GM12878 (cell line): Measurements from ENCODE around the gene TAF6. TPM values are rescaled to one million over a fixed set of nuclear protein-coding genes. Genes with fewer than 3 reads are reported as not detected.

ENCODE experiments used
- CHD2 ChIP-seq: IDR thresholded peaks from 2 replicates; pipeline ENCODE4 v1.6.1; 2011; ENCODE audit warnings: low read depth, low read length, improper control_type of control experiment, borderline replicate concordance
- DPF2 ChIP-seq: fragments of 450-650 bp; IDR thresholded peaks from 2 replicates; pipeline ENCODE4 v1.6.1; 2017; ENCODE audit warnings: mild to moderate bottlenecking
- GATAD2B ChIP-seq: fragments of 450-650 bp; conservative IDR thresholded peaks from 2 replicates; pipeline ENCODE4 v1.6.1; 2017; ENCODE audit warnings: low read depth, mild to moderate bottlenecking, moderate library complexity
- HDGF ChIP-seq: fragments of 450-650 bp; IDR thresholded peaks from 2 replicates; pipeline ENCODE4 v1.6.1; 2016; ENCODE audit warnings: antibody characterized with exemption
- IKZF1 ChIP-seq: fragments of 450-650 bp; conservative IDR thresholded peaks from 2 replicates; pipeline ENCODE4 v1.6.1; 2017; ENCODE audit warnings: antibody characterized with exemption, mild to moderate bottlenecking
- JUND ChIP-seq: IDR thresholded peaks from 2 replicates; pipeline ENCODE4 v1.6.1; 2012; ENCODE audit warnings: low read depth, mild to moderate bottlenecking, low read length, improper control_type of control experiment, moderate library complexity
- MYC ChIP-seq: IDR thresholded peaks from 2 replicates; pipeline ENCODE4 v1.6.1; 2011; ENCODE audit warnings: mild to moderate bottlenecking, low read length, moderate library complexity, inconsistent platforms; ENCODE audit not compliant: insufficient read depth, insufficient replicate concordance, insufficient read length, severe bottlenecking
- NBN ChIP-seq: fragments of 450-650 bp; IDR thresholded peaks from 2 replicates; pipeline ENCODE4 v1.6.1; 2016
- NR2C2 ChIP-seq: IDR thresholded peaks from 2 replicates; pipeline ENCODE4 v1.6.1; 2011; ENCODE audit warnings: borderline replicate concordance, low read depth; ENCODE audit not compliant: control insufficient read depth, insufficient read length
- PAX5 ChIP-seq: IDR thresholded peaks from 2 replicates; pipeline ENCODE4 v1.6.1; 2011; ENCODE audit warnings: low read depth, low read length, borderline replicate concordance
- RUNX3 ChIP-seq: IDR thresholded peaks from 2 replicates; pipeline ENCODE4 v1.6.1; 2012; ENCODE audit warnings: low read length, inconsistent platforms
- SMARCA5 ChIP-seq: fragments of 450-650 bp; IDR thresholded peaks from 2 replicates; pipeline ENCODE4 v1.6.1; 2017; ENCODE audit warnings: mild to moderate bottlenecking
- SMC3 ChIP-seq: IDR thresholded peaks from 2 replicates; pipeline ENCODE4 v1.6.1; 2011; ENCODE audit warnings: low read length, improper control_type of control experiment, borderline replicate concordance
- SREBF1 ChIP-seq: IDR thresholded peaks from 2 replicates; pipeline ENCODE4 v1.6.1; 2012; ENCODE audit warnings: mild to moderate bottlenecking, low read length
- SREBF2 ChIP-seq: IDR thresholded peaks from 2 replicates; pipeline ENCODE4 v1.6.1; 2012; ENCODE audit warnings: mild to moderate bottlenecking, low read length
- STAT3 ChIP-seq: IDR thresholded peaks from 2 replicates; pipeline ENCODE4 v1.6.1; 2011; ENCODE audit warnings: low read depth, low read length, improper control_type of control experiment
- TAF1 ChIP-seq: IDR thresholded peaks from 2 replicates; pipeline ENCODE4 v1.6.1; 2011; ENCODE audit warnings: mild to moderate bottlenecking, low read depth, low read length, borderline replicate concordance
- WRNIP1 ChIP-seq: IDR thresholded peaks from 2 replicates; pipeline ENCODE4 v1.6.1; 2011; ENCODE audit warnings: low read depth, low read length, improper control_type of control experiment, borderline replicate concordance
- ZNF217 ChIP-seq: fragments of 450-650 bp; IDR thresholded peaks from 2 replicates; pipeline ENCODE4 v1.6.1; 2017; ENCODE audit warnings: antibody characterized with exemption, mild to moderate bottlenecking
- ZSCAN29 ChIP-seq: fragments of 450-650 bp; IDR thresholded peaks from 2 replicates; pipeline ENCODE4 v1.6.1; 2017; ENCODE audit warnings: mild to moderate bottlenecking, moderate library complexity
- polyA plus RNA-seq, 11 experiments: library from polyadenylated mRNA; depleted of rRNA in 4 of 11; unstranded in 6 of 11; stranded (reverse) in 5 of 11; fragments of >200 nt; fragmentation: Nextera tagmentation in 4 of 11; fragmentation: Illumina TruSeq in 1 of 11; extraction: Ambion mirVana in 4 of 11; extraction: Trizol in 1 of 11; gene quantifications; 1 replicate in 1 of 11; 2 replicates in 10 of 11; pipeline versions ENCODE4 v1.2.1 to v1.2.3, GENCODE V29; 2011 to 2016; ENCODE audit warnings: inconsistent platforms in 2 of 11, missing spikeins in 2 of 11, low read depth in 1 of 11
- total RNA-seq, 4 experiments: library from RNA; depleted of rRNA in 3 of 4; stranded (reverse); fragments of >200 nt in 3 of 4; fragmentation: Illumina TruSeq in 1 of 4; extraction: Trizol in 1 of 4; gene quantifications; 2 replicates each; pipeline versions ENCODE4 v1.2.1 to v1.2.3, GENCODE V29; 2013 to 2021
- TF ChIP-seq, protein P1 (sequence below): IDR thresholded peaks from 2 replicates; pipeline ENCODE4 v1.6.1; 2012; ENCODE audit warnings: mild to moderate bottlenecking, low read depth, low read length
- TF ChIP-seq, protein P2 (sequence below): IDR thresholded peaks from 2 replicates; pipeline ENCODE4 v1.6.1; 2012; ENCODE audit warnings: low read depth, low read length, improper control_type of control experiment
- TF ChIP-seq, protein P3 (sequence below): IDR thresholded peaks from 2 replicates; pipeline ENCODE4 v1.6.1; 2011; ENCODE audit warnings: borderline replicate concordance, low read depth, mild to moderate bottlenecking, moderate library complexity, mixed read lengths, low read length; ENCODE audit not compliant: insufficient read depth; ENCODE audit errors: extremely low read length
- TF ChIP-seq, protein P4 (sequence below): fragments of 450-650 bp; IDR thresholded peaks from 2 replicates; pipeline ENCODE4 v1.6.1; 2014; ENCODE audit warnings: mild to moderate bottlenecking

Gene TAF6
- total and polyA plus RNA-seq, 10 of the 15 experiments (the other 5 are each of a cell fraction or from before 2014, with no cell fraction given): 0.27 to 42.6 (median 17.0) TPM

DNA sequence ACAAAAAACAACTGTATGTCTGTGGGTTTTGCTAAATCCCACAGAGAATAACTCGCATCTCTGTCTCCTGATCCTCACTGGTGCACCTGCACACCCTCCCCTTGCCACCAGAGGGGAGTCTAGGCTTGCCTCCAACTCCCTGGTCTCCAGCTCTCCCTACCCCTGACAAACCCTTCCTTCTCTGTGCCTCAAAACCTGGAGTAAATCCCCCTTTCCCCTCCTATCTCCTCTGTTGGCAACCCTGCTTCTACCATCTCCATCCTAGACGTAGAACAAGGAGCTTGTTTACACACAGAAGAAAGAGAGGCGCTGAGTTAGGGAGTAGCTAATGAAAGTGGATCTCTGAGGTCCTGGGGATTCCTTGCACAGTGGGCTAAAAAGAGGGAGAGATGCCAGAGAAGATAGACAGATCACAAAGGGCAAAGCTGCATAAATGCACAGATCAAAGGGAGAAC, 13.6 kb upstream of the TAF6 start (continued):
- TF ChIP-seq, protein P1, sequence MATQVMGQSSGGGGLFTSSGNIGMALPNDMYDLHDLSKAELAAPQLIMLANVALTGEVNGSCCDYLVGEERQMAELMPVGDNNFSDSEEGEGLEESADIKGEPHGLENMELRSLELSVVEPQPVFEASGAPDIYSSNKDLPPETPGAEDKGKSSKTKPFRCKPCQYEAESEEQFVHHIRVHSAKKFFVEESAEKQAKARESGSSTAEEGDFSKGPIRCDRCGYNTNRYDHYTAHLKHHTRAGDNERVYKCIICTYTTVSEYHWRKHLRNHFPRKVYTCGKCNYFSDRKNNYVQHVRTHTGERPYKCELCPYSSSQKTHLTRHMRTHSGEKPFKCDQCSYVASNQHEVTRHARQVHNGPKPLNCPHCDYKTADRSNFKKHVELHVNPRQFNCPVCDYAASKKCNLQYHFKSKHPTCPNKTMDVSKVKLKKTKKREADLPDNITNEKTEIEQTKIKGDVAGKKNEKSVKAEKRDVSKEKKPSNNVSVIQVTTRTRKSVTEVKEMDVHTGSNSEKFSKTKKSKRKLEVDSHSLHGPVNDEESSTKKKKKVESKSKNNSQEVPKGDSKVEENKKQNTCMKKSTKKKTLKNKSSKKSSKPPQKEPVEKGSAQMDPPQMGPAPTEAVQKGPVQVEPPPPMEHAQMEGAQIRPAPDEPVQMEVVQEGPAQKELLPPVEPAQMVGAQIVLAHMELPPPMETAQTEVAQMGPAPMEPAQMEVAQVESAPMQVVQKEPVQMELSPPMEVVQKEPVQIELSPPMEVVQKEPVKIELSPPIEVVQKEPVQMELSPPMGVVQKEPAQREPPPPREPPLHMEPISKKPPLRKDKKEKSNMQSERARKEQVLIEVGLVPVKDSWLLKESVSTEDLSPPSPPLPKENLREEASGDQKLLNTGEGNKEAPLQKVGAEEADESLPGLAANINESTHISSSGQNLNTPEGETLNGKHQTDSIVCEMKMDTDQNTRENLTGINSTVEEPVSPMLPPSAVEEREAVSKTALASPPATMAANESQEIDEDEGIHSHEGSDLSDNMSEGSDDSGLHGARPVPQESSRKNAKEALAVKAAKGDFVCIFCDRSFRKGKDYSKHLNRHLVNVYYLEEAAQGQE: no peak
- TF ChIP-seq MYC: no peak
- no peak for TF ChIP-seq SREBF1
- TF ChIP-seq WRNIP1: no peak
- no peak for TF ChIP-seq JUND
- peak; percentile 32; the same call in 1 of the 2 replicates for TF ChIP-seq IKZF1
- no peak for TF ChIP-seq STAT3
- 0 out of 2 replicates have a peak, but pooled peaks have one; percentile 7 for TF ChIP-seq RUNX3
- TF ChIP-seq, protein P2, sequence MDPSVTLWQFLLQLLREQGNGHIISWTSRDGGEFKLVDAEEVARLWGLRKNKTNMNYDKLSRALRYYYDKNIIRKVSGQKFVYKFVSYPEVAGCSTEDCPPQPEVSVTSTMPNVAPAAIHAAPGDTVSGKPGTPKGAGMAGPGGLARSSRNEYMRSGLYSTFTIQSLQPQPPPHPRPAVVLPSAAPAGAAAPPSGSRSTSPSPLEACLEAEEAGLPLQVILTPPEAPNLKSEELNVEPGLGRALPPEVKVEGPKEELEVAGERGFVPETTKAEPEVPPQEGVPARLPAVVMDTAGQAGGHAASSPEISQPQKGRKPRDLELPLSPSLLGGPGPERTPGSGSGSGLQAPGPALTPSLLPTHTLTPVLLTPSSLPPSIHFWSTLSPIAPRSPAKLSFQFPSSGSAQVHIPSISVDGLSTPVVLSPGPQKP: no peak
- TF ChIP-seq, protein P3, sequence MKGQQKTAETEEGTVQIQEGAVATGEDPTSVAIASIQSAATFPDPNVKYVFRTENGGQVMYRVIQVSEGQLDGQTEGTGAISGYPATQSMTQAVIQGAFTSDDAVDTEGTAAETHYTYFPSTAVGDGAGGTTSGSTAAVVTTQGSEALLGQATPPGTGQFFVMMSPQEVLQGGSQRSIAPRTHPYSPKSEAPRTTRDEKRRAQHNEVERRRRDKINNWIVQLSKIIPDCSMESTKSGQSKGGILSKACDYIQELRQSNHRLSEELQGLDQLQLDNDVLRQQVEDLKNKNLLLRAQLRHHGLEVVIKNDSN: no peak
- no peak for TF ChIP-seq DPF2
- no peak for TF ChIP-seq CHD2
- TF ChIP-seq HDGF: peak; percentile 81; the same call in 1 of the 2 replicates
- peak; percentile 84 for TF ChIP-seq NBN
- no peak for TF ChIP-seq PAX5
- TF ChIP-seq SREBF2: no peak
- TF ChIP-seq SMARCA5: no peak
- no peak for TF ChIP-seq ZNF217
- peak; percentile 93 for TF ChIP-seq SMC3
- TF ChIP-seq GATAD2B: no peak
- no peak for TF ChIP-seq TAF1
- no peak for TF ChIP-seq NR2C2
- TF ChIP-seq, protein P4, sequence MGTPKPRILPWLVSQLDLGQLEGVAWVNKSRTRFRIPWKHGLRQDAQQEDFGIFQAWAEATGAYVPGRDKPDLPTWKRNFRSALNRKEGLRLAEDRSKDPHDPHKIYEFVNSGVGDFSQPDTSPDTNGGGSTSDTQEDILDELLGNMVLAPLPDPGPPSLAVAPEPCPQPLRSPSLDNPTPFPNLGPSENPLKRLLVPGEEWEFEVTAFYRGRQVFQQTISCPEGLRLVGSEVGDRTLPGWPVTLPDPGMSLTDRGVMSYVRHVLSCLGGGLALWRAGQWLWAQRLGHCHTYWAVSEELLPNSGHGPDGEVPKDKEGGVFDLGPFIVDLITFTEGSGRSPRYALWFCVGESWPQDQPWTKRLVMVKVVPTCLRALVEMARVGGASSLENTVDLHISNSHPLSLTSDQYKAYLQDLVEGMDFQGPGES: no peak
- TF ChIP-seq ZSCAN29: no peak
